CD14-positive monocyte (primary cell): ENCODE measurements around the gene UGT2B10. TPM values are rescaled to one million over a fixed set of nuclear protein-coding genes. Genes with fewer than 3 reads are reported as not detected.

Source experiments
- DNase-seq, 3 donors: peaks; one replicate each; pipeline ENCODE4 v3.0.0-alpha.2; 2011 to 2022
- H2AFZ ChIP-seq: 2 replicates; pipeline ENCODE4 v1.6.0; 2012; ENCODE audit warnings: mild to moderate bottlenecking, low read depth, low read length, inconsistent platforms; ENCODE audit not compliant: insufficient read depth, poor library complexity, severe bottlenecking
- H3K27ac ChIP-seq, 2 donors: 1 replicate in 1 of 2; 2 replicates in 1 of 2; pipeline ENCODE4 v1.5.1; 2012 to 2013; ENCODE audit warnings: low read length in 2 of 2, control low read depth in 1 of 2, inconsistent platforms in 1 of 2, low read depth in 1 of 2, mild to moderate bottlenecking in 1 of 2
- H3K27me3 ChIP-seq, 2 donors: one replicate each; pipeline versions ENCODE4 v1.6.0 to v1.6.1; 2011 to 2013; ENCODE audit warnings: low read length in 2 of 2; ENCODE audit not compliant: control insufficient read depth in 2 of 2, insufficient read depth in 2 of 2
- H3K36me3 ChIP-seq, 2 donors: replicated peaks in 1 of 2; 1 replicate in 1 of 2; 2 replicates in 1 of 2; pipeline versions ENCODE4 v1.5.1 to v1.6.1; 2012 to 2013; ENCODE audit warnings: low read length in 2 of 2, control low read depth in 1 of 2, inconsistent platforms in 1 of 2, mild to moderate bottlenecking in 1 of 2; ENCODE audit not compliant: insufficient read depth in 2 of 2, control insufficient read depth in 1 of 2
- H3K4me1 ChIP-seq, 2 donors: 1 replicate in 1 of 2; 2 replicates in 1 of 2; pipeline versions ENCODE4 v1.5.1 to v1.6.1; 2012 to 2013; ENCODE audit warnings: low read length in 2 of 2, control low read depth in 1 of 2, inconsistent platforms in 1 of 2, mild to moderate bottlenecking in 1 of 2, moderate library complexity in 1 of 2; ENCODE audit not compliant: insufficient read depth in 2 of 2, control insufficient read depth in 1 of 2
- H3K4me2 ChIP-seq: replicated peaks from 2 replicates; pipeline ENCODE3; 2012; ENCODE audit warnings: low read length, moderate library complexity, mild to moderate bottlenecking; ENCODE audit not compliant: poor library complexity, severe bottlenecking; ENCODE audit errors: extremely low read depth
- H3K4me3 ChIP-seq, 3 experiments: fragments of 200-600 bp in 1 of 3; sonication (generic) in 1 of 3; replicated peaks in 1 of 3; 1 replicate in 2 of 3; 2 replicates in 1 of 3; pipeline ENCODE4 v1.5.1; 2011 to 2013; ENCODE audit warnings: low read length in 3 of 3, mild to moderate bottlenecking in 3 of 3, control low read depth in 2 of 3, low read depth in 2 of 3, inconsistent platforms in 1 of 3, moderate library complexity in 1 of 3
- H3K79me2 ChIP-seq: 2 replicates; pipeline ENCODE4 v1.6.0; 2012; ENCODE audit warnings: mild to moderate bottlenecking, control low read depth, inconsistent platforms, low read length, moderate library complexity; ENCODE audit not compliant: insufficient read depth
- H3K9ac ChIP-seq: 2 replicates; pipeline ENCODE4 v1.6.0; 2017; ENCODE audit warnings: low read length, mild to moderate bottlenecking; ENCODE audit not compliant: insufficient read depth, poor library complexity, severe bottlenecking
- H3K9me3 ChIP-seq, 2 donors: replicated peaks in 1 of 2; 1 replicate in 1 of 2; 2 replicates in 1 of 2; pipeline versions ENCODE4 v1.5.1 to v1.6.1; 2012 to 2013; ENCODE audit warnings: low read length in 2 of 2, control low read depth in 1 of 2; ENCODE audit not compliant: control insufficient read depth in 1 of 2, insufficient read depth in 1 of 2
- H4K20me1 ChIP-seq: 2 replicates; pipeline ENCODE4 v1.6.0; 2012; ENCODE audit warnings: mild to moderate bottlenecking, low read length, control low read depth, moderate library complexity; ENCODE audit not compliant: insufficient read depth
- H3K27ac Mint-ChIP-seq, 7 donors: one replicate each; pipeline ENCODE4 v1.8.0; 2020; ENCODE audit warnings: mild to moderate bottlenecking in 7 of 7, mixed read lengths in 7 of 7, moderate library complexity in 6 of 7, inconsistent platforms in 2 of 7
- H3K27me3 Mint-ChIP-seq, 3 donors: one replicate each; pipeline ENCODE4 v1.8.0; 2021 to 2022; ENCODE audit warnings: low read depth in 3 of 3, mild to moderate bottlenecking in 3 of 3, mixed read lengths in 3 of 3, moderate library complexity in 3 of 3, inconsistent platforms in 1 of 3
- H3K36me3 Mint-ChIP-seq, 2 donors: one replicate each; pipeline ENCODE4 v1.8.0; 2020; ENCODE audit warnings: mixed read lengths in 2 of 2, inconsistent platforms in 1 of 2, mild to moderate bottlenecking in 1 of 2
- H3K4me1 Mint-ChIP-seq: one replicate; pipeline ENCODE4 v1.8.0; 2020; ENCODE audit warnings: mild to moderate bottlenecking, mixed read lengths
- H3K4me3 Mint-ChIP-seq, 2 donors: one replicate each; pipeline ENCODE4 v1.8.0; 2020; ENCODE audit warnings: mild to moderate bottlenecking in 2 of 2, mixed read lengths in 2 of 2, moderate library complexity in 1 of 2
- H3K9me3 Mint-ChIP-seq, 7 donors: one replicate each; pipeline ENCODE4 v1.8.0; 2020 to 2022; ENCODE audit warnings: mixed read lengths in 7 of 7, mild to moderate bottlenecking in 6 of 7, moderate library complexity in 6 of 7, inconsistent platforms in 2 of 7
- CTCF ChIP-seq: fragments of 200-600 bp; IDR thresholded peaks from one replicate; pipeline ENCODE4 v1.8.0; 2022; ENCODE audit warnings: antibody characterized with exemption, mild to moderate bottlenecking
- whole genome bisulfite sequencing: methylation state at CpG from one replicate; pipeline ENCODE4 v1.1.5; 2013; ENCODE audit warnings: missing lambda C conversion rate; ENCODE audit not compliant: insufficient coverage; 5-methylcytosine and 5-hydroxymethylcytosine counted together
- intact Hi-C, 2 donors: fragments of 100-400 bp; cut with micrococcal nuclease; formaldehyde crosslinking; loops; one replicate each; pipeline versions ENCODE4 v1.15.0 to v1.15.1; 2023
- polyA plus RNA-seq, 3 donors: library from polyadenylated mRNA; depleted of rRNA in 1 of 3; unstranded in 2 of 3; stranded (reverse) in 1 of 3; fragments of 300-500 nt in 2 of 3; fragments of >200 nt in 1 of 3; fragmentation: Illumina TruSeq in 2 of 3; gene quantifications; 1 replicate in 2 of 3; 2 replicates in 1 of 3; pipeline ENCODE4 v1.2.3, GENCODE V29; 2012 to 2021

UGT2B10 gene
- polyA plus RNA-seq, 3 donors = not detected

DNA sequence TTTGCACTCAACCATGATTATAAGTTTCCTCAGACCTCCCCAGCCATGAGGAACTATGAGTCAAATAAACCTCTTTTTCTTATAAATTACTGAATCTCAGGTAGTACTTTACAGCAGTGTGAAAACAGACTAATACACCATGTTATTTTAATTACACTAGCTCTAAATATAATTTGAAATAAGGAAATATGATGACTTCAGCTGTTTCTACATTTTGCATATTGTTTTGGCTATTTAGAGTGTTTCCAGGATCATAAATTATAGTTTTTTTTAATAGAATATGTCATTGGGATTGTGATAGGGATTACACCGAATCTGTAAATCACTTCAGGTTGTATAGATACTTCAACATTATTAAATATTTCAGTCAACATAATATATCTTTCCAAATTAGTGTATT, 43.9 kb downstream of the UGT2B10 start:
- intact Hi-C loops = no loop called here
- no CpG with 5 or more reads among the region's 1 CpG for WGBS
- Histone ChIP-seq H3K4me2 (no peak overlapping the region), H3K9me3 (no peaks in the 10 kb centered on the region), H2AFZ (no peak overlapping the region), H3K27ac (no peak overlapping the region), H3K4me3 (no peak overlapping the region), H3K4me1 (no peaks in the 10 kb centered on the region), H4K20me1 (no peaks in the 10 kb centered on the region), H3K36me3 (no peaks in the 10 kb centered on the region), H3K79me2 (no peaks in the 10 kb centered on the region), H3K9ac (no peak overlapping the region), H3K27me3 (no peaks in the 10 kb centered on the region)
- TF ChIP-seq CTCF = no peak
- DNase-seq = no peak
- no peaks in the 10 kb centered on the region for H3K36me3 Mint-ChIP-seq
- H3K9me3 Mint-ChIP-seq = peaks cover 0 to 8% (median 2%) of the 10 kb centered on the region in 7 donors
- no peak overlapping the region for H3K27ac Mint-ChIP-seq
- H3K4me3 Mint-ChIP-seq = no peak overlapping the region
- no peaks in the 10 kb centered on the region for H3K4me1 Mint-ChIP-seq
- no peaks in the 10 kb centered on the region for H3K27me3 Mint-ChIP-seq

DNA sequence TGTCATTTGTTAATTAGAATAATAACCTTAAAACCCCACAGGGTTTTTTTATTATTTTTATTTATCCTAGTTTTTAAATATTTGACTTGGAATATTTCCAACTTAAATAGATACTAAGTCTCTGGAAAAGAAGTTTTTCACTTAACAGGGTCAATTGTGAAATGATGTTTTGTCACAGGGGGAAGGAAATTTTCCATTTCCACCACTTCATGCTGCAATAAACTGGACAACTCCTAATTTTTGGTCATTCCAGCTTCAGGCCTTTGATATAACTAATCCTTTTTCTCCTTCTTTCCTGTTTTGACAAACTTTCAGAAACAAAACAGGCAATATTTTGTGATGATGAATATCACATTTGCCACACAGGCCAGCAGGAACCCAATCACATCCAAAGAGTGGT, 45.3 kb downstream of the UGT2B10 start:
- Histone ChIP-seq H3K4me2 (no peak overlapping the region), H3K9me3 (no peaks in the 10 kb centered on the region), H3K4me3 (no peak overlapping the region), H3K36me3 (no peaks in the 10 kb centered on the region), H3K27me3 (no peaks in the 10 kb centered on the region), H3K4me1 (no peaks in the 10 kb centered on the region), H4K20me1 (no peaks in the 10 kb centered on the region), H3K9ac (no peak overlapping the region), H2AFZ (no peak overlapping the region), H3K27ac (no peak overlapping the region), H3K79me2 (no peaks in the 10 kb centered on the region)
- Mint-ChIP-seq H3K27ac (no peak overlapping the region), H3K36me3 (no peaks in the 10 kb centered on the region), H3K4me1 (no peaks in the 10 kb centered on the region), H3K9me3 (peaks cover 0 to 8% (median 2%) of the 10 kb centered on the region in 7 donors), H3K27me3 (no peaks in the 10 kb centered on the region), H3K4me3 (no peak overlapping the region)
- TF ChIP-seq CTCF = no peak
- no peak for DNase-seq
- intact Hi-C loops = no loop called here
